NCI-H2081 treated with DMSO at 0.1 percent for 48 hours (cell line): ENCODE measurements around the gene DGKB.

ENCODE experiments used
- DNase-seq: peaks from one replicate; lab custom pipeline; 2025; lab: John Stamatoyannopoulos, UW

Gene DGKB

DNA sequence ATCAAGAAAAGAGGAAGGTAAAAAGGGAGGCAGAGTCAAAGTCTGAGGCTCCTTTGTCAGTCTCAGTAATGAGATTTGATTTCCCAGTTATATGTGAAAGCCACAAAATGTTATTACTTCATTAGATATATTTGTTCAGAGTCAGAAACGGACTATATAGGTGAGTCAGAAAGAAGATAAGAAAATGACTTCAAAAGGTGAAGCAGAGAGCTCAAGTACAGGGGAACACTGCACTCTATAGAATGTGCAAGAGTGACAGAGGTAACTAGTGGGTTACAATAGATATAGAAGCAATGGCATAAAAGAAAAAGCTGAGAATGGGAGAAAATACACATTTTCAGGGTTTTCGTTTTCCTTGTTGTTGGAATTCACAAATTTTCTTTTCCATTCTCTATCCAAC is 43.3 kb downstream of the DGKB start:
- no peak for DNase-seq

DNA sequence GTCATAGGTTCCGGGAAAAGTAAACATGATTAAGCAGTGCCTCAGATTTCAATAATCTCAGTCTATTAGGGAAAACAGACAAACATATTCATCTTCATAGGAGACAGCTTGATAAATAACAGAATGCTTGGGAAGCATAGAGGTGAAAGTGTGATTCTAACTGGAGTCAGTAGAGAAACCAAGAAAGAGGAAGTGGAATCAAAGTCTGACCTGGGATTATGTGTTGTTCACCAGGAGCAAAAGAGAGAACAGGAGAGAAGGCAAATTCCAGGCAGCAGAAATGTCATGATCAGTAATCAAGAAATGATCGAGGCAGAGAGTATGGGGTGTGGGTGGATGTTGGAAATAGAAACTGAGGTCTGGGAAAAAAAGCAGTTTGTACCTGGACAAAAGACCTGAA is 43.7 kb downstream of the DGKB start:
- DNase-seq: no peak

DNA sequence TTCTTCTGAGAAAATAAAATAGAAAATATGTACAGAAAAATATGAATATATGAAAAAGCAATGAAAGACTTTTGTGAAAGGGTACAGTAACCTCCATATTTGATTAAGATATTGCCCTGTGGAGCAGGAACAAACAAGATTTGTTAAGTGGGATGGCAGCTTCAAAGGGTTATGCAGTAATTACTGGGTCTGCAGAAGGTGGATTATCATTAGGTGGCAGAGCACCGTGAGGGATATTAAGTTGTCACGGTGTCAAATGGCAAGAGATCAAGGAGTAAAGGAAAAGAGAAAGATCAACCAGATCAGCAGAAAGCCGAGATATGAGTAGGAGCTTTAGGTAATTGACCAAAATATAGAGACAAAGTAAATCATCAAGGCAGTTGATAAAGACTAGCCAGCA is 44.1 kb downstream of the DGKB start:
- peak; percentile 83 for DNase-seq

DNA sequence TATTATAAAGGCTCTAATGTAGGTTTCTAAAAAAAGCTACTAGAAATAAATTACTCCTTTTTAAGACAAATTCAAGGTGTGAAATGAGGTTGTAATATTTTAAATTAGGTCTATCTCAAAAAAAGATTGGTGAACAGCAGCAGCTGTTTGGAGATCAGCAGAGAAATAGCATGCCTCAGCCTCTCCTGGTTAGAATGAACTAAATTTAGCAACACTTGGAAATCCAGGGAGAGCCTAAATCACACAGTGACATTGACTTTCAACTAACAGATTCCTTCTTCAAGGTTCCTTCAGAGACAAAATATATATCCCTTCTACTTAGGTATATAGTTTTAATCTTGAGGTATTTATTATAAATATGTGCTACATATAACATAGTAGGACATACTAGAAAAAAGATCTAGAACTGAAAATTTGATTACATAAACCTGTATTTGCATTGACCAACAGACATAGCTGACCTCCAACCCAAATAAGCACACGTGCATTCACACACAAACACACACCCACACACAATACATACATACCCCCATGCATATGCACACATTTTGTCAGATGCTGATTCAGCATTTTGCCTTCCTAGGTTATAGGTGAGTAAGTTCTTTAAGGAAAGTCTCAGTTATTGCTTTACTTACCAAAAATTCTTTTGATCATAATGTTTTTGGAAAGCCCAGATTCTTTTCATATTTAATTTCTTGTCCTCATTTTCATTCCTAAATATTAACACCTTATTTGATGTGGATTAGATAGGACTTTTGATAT is 47.3 kb downstream of the DGKB start:
- DNase-seq: no peak

DNA sequence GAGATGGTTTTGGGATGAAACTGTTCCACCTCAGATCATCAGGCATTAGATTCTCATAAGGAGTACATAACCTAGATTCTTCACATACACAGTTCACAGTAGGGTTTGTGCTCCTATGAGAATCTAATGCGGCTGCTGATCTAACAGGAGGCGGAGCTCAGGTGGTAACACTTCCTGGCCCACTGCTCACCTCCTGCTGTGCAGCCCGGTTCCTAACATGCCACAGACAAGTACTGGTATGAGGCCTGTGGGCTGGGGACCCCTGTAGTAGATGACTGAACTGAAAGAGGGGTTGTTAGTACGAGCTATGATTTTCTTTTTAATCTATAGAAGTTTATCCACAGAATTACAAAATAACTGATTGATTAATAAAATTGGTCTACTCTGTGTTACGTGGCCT is 48.1 kb downstream of the DGKB start:
- no peak for DNase-seq

DNA sequence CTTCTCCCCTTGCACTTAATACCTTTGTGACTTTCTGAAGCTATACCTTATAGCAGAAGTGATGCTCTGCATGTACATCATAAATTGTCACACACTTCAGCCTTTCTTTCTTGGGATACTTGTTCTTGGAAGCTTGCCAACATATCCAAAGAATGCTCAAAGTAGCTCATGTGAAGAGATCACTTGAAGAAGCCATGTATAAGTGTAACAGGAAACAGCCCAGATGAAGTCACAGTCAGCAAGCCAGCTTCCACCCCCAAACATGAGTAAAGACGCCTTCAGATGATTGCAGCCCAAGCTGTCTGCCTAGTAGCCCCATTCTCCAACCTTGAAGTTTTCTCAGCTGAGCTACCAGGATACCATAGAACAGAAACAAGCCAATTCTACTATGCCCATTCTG is 50.9 kb downstream of the DGKB start:
- DNase-seq: no peak

DNA sequence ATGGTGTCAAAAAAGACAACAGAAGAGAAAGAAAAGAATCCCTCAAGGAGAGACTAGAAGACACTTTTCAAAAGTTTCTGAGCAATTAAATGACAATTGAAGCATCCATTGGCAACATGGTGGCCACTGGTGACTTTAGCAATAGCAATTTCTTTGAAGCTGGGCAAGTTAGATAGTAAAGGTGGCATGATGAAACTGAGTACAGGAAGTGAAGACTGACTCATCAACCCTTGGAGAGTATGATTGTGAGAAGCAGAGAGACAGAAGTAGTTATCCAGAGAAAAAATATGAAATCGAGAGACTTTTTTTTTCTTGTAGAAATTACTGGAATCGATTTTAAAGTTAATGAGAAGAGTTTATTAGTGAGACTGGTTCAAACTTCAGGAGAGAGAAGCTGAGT is 52.5 kb downstream of the DGKB start:
- no peak for DNase-seq

DNA sequence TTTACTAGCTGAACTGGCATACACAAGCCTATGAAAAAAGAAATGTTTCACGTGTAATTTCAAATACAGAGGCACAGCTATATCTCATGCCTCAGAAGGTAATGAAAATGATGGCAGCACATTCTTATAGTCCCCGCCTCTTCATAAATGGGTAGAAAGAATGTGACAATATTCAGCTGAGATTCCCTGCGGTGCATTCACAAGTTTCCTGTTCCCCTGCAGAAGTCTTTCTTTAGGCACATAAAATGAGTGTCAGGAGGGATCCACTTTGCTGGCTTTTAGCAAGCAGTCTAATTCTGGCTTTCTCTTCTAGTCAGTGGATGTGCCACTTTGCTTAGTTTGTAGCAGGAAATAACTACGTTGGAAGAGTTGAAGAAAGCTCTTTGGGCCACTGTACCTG is 56.1 kb downstream of the DGKB start:
- no peak for DNase-seq

DNA sequence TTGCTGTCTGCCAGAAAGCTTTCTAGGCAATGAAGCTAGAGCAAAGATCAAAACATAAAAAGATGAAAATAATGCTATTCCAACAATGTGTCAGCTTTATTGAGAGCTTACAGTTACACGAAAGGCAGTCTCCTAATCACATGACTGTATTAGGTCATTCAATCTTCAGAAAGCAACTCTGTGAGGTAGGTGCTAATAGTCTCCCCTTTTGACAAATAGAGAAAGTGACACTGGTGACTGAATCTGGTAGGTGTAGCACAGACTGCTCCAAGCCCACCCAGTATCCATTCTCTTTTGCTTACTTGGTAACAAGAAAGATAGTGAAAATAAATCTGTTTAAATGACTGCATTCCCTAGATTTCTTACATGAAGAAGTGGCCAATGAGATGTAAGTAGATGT is 58.8 kb downstream of the DGKB start:
- DNase-seq: no peak

DNA sequence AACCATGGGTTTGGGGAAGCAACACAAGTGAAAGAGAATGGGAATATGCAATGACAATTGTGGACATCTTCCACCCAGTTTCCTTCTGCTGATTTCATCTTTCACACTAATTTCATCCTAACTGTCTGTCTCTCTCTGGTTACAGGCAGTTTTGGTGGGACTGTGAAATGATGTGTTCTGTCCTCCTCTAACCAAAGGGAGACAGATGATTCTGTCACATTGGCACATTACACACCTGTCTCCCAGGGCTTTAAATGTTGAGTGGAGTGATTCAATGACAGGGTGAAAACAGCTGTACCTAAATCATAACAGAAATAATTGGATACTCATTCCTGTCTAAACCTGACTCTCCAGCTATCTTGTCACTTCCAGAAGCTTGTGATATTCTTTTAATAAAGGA is 60.0 kb downstream of the DGKB start:
- no peak for DNase-seq

DNA sequence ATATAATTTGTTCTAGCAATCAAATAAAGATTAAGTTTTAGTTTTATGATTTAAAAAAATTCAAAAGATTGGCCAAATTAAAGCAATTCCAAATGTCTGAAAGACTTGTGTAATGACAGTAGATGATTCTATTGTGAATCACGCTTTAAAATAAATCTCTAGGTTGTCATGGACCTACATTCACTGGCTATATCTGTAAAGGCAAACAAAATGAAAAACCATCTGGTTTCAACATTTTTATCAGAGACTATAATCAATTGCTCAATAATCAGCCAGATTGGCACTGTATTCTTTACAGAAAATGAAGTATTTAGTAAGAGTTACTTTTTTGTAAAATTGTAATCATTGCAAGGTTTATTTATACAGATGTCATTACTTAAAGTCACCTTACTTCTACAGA is 60.7 kb downstream of the DGKB start:
- no peak for DNase-seq

DNA sequence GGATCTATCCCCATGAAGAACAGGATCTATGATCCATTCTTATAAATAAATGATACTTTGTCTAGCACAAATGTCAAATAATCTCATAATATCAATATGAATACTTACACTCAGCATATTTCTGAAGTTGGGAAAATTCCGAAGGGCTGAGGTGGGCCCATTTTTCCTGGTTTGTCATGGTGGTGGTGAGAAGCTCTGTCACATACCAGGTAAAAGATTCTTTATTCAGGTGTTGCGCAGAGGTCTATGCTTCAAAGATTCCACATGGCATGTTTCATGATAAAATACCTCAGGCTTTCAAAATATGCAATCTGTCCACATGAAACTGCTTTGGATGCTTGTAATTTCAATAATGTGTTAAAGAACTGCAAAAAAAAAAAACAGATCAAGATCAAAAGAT is 61.5 kb downstream of the DGKB start:
- no peak for DNase-seq

DNA sequence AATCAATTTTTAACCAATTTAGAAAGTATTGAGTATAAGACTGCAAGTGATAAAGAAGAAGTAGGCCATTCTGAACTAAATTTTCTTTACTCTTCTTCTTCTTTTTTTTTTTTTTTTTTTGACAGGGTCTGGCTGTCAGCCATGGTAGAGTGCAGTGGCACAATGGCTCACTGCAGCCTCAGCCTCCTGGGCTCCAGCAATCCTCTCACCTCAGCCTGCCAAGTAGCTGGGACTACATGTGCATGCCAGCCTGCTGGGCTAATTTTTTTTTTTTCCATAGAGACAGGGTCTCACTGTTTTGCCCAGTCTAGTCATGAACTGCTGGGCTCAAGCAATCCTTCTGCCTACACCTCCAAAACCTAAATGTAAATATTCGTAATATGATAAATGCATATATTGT is 63.2 kb downstream of the DGKB start:
- no peak for DNase-seq

DNA sequence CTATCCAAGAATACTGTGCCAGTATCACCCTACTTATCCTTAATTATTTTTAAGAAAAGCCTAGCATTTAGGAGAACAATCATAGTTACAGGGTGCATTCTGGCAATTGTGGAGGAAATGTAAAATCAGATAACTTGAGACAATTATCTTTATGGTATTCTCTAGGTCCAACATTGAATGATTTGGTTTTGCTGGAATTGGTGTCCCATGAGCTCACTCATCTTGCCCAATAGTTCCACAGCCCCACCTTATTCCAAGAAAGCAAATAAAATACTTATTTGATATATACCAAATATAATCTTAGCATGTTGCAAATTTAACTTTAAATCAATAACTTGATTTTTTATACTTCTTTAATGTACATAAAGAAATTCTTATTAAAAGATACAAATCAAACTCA is 65.3 kb downstream of the DGKB start:
- DNase-seq: no peak

DNA sequence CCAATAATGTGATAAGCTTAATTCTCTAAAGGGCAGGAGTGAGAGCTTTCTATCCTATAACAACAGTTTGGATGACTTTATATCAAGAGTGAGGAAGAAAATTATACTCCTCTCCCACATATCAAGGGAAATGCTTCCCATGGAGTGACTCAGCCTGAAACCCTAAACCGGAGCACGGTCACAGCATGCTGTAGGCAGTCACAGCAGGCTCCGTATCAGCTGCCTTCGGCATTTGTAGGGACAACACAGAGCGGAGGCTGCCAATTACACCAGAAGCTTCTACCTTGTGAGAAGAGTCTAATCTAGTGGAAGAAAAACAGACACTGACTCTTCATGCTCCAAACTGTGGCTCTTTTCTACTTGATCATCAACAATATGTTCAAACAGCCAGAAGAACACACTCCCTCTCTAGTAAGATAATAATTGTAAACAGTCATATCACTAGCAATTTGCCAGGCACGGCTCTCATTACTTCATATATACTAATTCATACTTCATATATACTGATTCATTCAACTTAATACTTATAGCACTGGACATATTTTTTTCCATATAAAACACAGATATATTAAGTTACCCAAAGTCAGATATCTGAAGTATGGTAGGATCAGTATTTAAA is 65.9 kb downstream of the DGKB start:
- DNase-seq: peak; percentile 89

DNA sequence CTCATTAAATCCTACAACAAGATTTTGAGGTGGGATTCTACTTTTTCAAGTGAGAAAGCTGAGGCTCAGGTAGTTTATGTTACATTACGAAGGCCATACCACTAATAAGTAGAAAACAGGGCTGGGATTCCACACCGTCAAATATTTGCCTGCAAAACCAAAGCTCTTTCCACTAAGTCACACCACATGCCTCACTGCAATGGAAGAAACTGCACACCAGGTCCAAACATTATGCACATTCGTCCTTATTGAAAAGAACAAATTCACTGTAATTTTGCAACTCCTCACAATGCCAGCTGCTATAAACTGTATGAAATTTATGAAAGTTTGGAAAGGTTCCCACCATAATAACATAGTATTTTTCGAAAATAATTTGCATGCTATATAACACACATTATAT is 66.5 kb downstream of the DGKB start:
- DNase-seq: peak; percentile 85

DNA sequence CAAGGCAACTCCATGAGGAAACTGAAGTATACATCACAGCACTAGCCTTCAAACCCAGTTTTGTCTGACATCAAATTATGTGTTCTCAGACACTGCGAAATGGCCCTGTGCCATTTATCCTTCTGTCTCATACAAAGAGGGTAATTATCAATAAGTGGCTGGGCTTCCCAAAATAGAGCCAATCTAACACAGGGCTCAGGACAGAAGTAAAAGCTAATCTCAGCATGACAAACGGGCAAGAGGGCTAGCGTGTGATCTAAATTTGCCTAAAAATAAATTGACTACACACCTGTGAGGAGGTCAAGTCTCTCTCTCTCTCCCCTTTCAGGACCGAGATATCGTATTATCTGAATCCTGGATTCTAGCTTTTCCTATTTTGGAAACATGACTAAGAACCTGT is 67.2 kb downstream of the DGKB start:
- peak; percentile 100 for DNase-seq

DNA sequence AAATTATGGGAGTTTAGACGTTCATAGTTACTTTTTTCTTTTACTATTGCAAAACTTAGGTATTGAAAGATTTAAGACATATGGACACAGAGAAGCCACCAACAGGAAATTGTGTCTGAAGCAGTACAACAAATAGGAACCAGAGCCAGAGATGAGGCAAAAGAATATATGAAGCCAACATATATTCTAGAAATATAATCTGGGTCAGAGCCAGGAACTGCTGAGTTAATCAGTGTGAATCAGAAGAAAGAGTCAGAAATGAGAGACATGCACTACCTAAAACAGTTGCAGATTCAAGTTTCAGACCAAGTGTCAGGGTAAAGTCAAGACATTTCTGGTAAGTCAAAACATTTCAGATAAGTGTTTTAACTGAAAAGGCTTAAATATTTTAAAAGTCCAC is 67.7 kb downstream of the DGKB start:
- no peak for DNase-seq

DNA sequence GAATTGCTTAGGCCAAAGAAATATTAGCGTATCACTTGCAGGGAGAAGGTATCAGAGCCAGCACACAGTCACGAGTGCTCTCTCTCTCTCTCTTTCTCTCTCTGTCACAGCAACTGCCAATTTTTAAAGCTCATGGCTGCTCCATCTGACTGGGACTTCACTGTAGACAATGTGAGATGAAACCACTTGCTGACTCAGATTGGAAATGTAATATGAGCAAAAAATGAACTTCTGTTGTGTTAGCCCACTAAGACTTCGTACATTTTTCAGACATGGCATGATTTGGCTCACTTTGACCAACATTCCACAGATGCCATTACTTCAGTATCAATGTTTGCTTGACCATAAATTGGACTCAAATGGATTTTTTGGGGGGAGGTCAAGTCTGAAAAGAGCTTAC is 68.1 kb downstream of the DGKB start:
- no peak for DNase-seq

DNA sequence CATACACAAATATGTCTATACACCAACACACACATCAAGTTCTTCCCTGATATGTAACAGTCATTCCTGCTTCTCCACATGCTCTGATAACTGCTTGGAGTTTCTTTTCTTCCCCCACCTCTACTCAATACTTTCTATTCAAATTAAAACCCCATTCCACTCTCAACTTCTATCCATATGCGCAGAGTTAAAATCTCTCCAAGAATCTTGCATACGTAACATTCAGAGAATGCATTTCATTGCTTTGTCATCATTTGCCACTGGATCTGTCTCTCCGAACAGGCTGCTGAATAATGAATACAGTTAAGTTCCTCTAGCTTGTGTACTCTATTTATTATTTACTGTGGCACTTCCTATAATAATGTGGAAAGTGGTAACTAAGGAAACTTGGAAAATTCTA is 68.8 kb downstream of the DGKB start:
- DNase-seq: no peak

DNA sequence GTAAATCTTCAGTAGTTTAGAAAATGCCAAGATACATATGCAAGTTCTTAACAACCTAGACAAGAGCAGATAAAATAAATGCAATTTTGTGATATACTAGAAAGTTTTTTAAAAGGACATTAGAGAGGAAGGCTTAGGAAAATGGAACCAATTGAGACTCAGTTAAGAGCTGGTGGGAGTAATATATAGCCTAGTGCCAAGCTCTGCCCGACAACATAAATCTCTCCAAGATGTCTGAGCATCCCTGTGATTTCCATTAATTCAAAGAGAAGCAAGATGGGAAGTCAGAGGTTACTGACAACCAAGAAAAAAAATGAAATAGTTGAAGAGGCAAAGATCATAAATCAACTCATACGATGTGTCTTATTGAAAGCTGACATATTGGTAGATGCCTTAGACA is 74.5 kb downstream of the DGKB start:
- DNase-seq: no peak

DNA sequence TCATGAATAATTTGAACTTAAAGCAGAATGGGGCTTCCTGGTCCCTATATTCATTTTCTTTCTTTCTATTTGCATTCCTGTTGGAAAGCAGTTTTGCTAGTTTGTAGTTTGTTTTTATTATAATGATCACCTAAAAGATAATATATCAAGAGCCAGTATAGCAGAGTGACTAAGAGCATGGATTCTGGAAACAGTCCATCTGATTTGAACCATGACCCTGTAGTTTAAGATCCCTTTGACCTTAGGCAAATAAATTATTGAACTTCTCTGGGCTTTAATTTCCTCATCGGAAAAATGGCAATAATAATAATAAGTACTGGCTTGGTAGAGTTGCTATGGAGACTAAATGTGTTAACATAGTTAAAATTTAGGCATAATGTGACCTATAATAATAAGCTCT is 76.1 kb downstream of the DGKB start:
- no peak for DNase-seq

DNA sequence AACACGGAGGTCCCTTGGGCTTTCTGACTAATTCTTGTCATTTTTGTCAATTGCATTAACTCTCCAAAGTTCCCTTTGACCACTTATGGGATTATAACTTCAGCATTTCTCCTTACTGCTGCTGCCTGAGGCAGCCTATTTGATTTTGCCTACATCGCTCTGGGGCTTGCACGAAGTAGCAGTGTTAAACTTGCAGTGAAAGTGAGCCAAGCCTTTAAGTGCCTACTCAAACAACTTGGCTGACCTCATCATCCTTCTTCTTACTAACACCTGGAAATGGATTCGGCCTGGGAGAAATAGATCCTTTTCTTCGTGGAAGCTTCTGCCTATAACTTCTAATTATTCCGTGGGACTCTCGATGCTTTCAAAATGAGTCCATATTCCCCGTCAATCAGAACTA is 76.6 kb downstream of the DGKB start:
- no peak for DNase-seq

DNA sequence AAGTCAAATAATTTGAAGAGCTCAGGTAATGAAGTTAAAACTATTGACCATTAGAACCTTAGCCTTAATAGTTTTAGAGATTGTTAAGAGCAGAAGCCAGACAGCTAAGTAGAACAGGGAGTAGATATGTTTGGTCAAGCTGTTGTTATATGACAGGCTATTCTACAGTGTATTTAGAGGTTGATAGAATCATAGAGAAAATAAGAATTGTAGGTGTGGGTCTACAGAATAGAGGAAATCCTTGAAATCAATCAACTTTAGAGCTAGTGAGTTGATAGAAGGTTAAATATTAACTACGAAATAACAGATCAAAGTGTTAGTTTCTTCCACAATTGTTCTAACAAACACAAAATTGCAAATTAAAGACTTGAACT is 80.1 kb downstream of the DGKB start:
- DNase-seq: no peak
